GM18520 (cell line): ENCODE results near the gene HSPB1.
"Not testable (repeated sequence)": the region's sequence is repeated elsewhere in the genome, so short reads cannot be mapped to it uniquely, and the experiment has no call there.

Source experiments
- ATAC-seq: cut with Tn5 transposase; IDR thresholded peaks from one replicate; pipeline ENCODE4 v1.9.1; 2021; ENCODE audit not compliant: unreplicated experiment

Gene HSPB1

DNA sequence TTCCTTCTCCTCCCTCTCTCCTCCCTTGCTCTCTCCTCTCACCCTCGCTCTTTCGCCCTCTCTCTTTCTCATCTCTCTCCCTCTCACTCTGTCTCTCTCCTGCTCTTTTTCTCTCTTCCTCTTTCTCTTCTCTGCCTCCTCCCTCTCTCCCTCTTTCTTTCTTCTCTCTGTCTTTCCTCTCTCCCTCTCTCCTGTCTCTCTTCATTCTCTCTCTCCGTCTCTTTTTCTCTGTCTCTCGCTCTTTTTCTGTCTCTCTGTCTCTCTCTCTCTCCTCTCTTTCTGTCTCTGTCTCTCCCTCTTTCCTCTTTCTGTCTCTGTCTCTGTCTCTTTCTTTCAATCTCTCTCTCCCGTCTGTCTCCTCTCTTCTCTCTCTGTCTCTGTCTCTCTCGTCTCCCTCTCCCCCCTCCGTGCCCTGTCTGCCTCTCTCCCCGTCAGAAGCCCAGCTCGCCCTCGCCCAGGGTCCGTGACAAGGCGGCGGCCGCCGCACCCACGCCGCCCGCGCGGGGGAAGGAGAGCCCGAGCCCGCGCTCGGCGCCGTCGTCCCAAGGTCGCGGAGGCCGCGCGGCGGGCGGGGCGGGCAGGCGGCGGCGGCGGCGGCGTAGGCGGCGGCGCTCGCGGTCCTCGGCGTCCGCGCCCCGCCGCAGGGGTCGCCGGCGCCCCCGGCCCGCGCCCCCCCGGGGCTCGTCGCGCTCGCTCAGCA, 21.3 kb upstream of the HSPB1 start:
- no peak for ATAC-seq

DNA sequence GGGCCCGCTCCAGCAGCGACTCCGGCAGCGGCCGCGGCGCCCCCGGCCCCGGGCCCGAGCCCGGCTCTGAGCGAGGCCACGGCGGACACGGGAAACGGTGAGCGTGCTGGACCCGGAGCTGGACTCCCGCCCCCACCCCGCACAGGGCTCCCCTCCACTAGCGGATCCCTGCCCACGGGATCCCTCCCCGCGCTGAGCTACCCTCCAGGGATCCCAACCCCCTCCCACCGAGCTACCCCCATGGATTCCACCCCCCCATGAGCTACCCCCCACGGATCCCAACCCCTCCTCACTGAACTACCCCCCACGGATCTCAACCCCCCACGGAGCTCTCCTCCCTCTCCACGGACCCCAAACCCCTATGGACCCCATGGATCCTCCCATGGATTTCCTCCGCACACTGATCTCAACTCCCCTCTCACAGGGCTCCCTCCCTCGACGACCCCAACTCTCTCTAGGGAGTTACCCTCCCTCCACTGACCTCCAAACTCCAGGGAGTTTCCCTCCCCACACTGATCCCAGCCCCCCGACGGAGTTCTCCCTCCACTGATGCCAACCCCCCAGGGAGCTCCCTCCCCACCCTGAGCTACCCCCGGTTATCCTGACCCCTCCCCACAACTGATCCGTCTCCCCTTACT, 20.6 kb upstream of the HSPB1 start:
- ATAC-seq = no peak

DNA sequence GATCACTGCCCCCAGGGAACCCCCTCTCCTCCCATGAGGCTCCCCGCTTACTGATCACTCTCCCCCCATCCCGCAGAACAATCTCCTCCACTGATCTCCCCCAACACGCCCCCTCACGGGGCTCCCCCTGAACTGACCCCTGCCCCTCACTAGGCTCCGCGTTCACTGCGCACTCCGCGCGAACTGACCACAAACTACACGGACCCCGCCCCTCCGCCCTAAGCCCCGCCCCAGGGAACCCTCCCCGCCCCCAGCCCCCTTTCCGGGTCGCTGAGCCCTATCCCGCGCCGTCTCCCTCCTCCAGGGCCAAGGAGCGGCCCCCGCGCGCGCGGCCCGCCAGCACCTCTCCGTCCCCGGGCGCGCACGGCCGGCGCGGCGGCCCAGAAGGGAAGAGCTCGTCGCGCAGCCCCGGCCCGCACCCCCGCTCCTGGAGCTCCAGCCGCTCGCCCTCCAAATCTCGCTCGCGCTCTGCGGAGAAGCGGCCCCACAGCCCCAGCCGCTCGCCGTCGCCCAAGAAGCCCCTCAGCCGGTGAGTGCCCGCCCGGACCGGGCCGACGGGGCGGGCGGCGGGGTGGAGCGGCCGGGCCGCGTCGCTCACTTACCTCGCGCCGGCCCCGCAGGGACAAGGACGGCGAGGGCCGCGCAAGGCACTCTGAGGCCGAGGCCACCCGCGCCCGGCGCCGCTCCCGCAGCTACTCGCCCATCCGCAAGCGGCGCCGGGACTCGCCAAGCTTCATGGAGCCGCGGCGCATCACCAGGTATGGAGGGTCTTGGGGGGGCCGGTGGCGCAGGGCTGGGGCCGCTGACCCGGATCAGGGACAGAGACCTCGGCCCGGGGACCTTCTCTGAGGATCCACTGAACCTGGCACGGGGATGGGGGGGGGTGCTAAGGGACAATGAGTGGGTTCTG, 19.9 kb upstream of the HSPB1 start:
- no peak for ATAC-seq

DNA sequence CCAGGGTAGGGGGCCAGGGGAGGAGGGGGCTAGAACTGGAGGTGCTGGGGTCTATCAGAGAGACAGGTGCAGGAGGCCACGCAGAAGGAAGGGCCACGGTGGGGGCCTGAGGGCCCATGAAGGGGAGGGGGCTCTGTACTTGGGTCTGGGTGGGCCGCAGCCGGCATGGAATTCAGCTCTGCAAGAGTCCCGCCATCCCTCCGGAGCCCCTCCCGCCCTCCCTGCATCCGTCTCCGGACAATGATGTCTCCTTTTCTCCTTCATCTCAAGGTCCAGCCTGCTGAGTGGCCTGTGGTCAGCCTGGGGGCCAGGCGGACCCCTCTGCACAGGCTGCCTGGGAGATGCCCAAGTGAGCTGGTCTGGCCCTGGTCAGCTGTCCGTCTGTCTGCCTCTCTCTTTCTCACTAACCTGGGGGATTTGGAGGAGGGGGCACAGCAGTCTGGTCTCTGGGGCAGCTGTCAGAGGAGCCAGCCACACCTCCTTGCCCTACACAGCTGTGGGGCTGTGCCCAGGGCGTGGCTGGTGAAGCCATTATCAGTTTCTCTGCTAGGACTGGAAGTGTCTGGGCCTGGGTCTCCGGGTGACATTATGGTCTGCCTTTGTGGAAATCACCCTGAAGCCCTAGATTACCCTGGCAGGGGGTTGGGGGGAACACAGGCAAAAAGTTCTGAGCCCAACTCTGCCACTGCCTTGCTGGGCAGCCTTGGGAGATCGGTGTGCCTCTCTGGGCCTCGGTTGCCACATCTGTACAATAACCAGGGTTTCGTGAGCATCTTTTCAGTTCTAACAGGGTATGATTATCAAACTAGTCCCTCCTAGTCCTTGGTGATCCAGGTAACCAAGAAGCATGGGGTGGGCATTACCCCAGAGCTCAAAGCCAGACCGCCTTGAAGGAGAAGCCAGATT, 19.0 kb upstream of the HSPB1 start:
- ATAC-seq = no peak

DNA sequence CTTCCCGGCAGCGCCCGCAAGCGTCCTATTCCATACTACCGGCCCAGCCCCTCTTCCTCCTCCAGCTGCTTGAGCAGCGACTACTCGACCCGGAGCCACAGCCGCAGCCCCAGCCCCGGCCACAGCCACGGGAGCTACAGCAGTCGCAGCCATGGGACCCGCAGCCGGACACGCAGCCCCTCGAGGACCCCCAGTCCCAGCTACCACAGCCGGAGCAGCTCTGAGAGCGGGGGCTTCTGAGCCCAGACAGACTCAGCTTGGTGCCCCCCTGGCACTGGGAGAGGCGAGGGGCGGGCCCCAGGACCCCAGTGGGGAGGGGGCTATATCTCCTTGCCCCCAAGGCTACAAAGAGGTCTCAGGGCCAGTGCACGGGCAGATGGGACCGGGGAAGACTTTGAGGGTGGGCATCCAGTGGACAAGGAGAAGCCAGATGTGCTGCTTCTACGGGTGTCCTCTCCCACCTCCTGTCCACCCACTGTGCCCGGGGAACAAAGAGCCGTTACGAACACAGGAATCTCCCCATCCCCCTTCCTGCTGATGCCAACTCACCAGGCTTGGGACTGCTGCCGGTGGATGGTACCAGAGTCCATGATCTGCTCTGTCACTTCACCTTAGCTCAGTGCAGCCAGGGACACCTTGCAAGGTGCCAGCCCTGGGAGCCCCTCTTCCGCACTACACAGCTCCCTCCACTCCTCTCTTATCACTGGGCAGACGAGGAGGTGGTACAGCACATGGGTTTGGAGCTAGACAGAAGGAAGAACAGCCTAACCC, 16.7 kb upstream of the HSPB1 start:
- no peak for ATAC-seq

DNA sequence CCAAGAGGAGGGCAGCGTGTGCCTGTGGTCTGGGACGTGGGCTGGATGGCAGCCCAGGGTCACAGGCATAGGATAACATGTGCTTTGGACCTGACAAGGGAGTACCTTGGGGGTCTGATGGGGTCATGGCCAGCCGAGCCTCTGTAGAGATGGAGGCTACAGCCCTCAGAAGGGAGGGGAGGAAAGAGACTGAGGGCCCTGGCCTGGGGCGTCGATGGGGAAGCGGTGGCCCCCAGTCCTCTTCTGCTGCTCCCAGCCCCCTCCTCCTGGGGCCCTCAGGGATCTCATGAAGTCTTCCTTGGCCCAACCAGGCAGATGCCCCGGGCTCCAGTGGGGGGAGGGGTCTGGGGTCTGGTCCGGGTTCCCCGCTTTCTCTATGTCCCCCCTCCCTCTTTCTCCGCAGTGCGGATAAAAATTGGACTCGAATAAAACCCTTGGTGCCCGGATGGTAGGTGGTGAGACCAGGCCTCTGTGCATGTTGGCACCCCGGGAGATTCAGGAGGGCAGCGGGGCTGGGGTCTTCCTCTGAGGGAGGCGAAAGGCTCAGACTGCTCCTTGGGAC, 15.6 kb upstream of the HSPB1 start:
- ATAC-seq = no peak

DNA sequence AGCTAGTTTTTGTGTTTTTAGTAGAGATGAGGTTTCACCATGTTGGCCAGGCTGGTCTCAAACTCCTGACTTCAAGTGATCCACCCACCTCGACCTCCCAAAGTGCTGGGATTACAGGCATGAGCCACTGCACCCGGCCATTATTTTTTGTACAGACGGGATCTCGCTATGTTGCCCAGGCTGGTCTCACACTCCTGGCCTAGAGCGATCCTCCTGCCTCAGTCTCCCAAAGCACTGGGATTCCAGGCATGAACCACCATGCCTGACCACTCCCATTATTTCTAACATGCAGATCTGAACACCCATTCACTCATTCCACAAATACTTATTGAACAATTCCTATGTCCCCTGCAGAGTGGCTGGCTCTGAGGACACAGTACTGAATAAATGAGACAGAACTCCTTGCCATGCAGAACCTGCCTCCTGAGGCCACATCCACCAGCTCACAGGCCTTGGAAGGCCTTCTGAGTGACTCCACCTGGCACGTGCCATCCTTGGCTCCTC, 11.6 kb upstream of the HSPB1 start:
- not testable (repeated sequence) for ATAC-seq

DNA sequence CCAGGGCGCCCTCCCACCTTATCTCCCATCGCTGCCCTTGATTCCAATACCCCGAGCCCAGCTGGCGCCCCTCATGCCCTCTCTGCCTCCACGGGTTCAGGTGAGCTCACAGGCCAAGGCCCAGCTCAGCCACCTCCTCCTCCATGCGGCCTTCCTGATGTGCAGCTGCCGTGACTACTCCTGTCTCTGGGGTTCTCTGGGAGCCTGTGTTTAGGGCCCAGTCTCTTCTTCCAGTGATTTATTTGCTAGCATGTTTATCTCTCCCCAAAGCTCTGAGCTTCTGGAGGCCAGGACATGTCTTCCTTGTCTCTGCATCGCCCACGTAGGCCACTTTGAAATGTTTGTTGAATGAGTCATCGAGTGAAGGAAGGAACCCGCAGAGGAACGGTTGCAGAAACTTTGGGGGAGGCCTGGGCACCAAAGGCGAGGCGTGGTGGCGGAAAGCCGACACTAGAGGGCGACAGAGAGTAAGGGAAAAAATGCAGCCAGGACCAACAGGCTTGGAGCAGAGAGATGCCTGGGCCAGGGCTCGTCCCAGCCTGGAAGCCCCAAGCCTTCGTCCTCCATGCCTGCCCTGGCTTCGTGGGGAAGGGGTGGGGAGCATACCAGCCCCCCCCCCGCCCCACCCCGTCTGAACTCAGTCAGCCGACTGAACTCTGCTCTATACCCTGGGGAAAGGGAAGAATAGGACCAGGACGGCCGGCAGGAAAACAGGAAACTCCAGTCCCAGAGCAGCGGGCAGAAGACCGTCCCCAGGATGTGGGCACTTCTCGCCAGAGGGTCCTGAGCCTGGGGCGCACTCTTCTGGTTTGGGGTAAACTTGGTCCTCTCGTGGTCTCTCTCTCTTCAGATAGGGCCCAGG, 10.9 kb upstream of the HSPB1 start:
- ATAC-seq = no peak

DNA sequence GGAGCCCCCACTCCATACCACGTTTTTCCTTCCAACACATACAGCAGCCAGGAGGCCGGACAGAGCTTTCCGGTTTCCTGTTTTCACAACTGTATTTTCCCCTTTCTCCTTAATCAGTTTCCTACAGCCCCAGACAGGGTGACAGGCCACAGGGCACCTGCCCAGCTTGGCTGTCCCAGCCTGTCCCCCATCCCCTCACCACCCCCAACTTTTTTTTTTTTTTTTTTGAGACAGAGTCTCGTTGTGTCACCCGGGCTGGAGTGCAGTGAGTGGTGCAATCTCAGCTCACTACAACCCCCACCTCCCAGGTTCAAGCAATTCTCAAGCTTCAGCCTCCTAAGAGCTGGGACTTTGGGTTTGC, 10.3 kb upstream of the HSPB1 start:
- ATAC-seq = no peak

DNA sequence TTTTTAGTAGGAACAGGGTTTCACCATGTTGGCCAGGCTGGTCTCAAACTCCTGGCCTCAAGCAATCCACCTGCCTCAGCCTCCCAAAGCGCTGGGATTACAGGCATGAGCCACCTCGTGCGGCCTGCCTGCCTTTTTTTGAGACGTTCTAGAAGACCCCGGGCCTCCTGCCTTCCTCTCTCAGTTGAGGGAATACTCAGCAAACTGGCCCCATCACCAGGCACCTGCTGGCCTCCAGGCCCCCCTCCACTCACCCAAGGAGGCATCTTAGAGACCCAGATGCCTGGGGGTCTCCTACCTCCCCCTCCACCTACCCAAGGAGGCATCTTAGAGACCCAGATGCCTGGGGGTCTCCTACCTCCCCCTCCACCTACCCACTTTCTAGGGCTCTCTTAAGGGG, 9.6 kb upstream of the HSPB1 start:
- ATAC-seq = not testable (repeated sequence)

DNA sequence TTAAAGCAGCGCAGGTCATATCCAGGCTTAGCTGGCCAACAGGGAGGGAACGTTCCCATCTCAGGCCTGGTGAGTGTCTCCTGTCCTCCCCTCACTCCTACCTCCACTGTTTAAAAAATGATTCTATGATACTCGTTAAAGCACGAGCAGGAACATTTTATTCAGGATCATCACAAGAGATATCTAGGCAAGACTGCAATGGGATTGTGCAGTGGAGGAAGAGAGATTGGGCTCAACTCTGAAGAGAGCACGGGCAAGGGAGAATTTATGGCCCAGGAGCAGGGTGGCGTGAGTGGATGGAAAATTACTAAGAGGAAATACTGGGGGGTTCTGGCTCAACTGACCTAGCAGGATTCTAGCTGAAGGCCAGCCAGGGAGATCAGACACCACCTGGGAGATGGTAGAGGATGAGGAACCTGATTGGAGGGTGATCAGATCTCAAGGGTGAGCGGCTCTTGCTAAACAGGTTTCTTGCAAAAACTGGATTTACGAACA, 9.0 kb upstream of the HSPB1 start:
- no peak for ATAC-seq

DNA sequence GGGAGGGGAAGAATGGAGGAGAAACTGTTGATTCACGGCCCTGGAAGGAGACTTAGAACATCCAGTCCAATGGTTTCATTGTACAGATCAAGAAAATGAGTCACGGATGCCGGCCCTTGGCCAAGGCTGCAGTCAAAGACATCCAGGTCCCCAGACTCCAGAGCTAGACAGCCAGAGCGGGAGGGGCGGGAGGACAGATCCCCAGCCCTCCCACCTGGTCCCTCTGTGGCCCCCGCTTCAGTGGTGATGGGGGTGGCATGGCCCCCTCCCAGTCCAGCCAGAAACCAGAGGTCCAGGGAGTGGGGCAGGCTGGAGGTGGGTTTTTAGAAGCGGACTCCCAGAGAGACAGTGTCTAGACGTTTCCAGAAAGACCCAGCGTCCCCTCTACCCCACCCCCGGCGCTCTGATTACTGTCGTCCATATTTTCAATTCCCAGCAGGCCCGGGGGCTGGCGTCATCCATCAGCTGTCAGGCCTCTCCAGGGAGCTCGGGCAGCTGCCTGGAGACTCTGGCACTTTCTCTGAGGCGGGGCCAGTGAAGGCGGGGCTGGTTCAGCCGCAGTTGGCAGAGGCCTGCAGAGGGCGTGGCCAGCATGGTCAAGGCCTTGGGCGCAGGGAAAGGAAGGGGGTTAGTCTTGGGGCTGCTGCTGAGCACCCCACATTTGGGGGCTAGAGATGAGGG, 8.0 kb upstream of the HSPB1 start:
- no peak for ATAC-seq

DNA sequence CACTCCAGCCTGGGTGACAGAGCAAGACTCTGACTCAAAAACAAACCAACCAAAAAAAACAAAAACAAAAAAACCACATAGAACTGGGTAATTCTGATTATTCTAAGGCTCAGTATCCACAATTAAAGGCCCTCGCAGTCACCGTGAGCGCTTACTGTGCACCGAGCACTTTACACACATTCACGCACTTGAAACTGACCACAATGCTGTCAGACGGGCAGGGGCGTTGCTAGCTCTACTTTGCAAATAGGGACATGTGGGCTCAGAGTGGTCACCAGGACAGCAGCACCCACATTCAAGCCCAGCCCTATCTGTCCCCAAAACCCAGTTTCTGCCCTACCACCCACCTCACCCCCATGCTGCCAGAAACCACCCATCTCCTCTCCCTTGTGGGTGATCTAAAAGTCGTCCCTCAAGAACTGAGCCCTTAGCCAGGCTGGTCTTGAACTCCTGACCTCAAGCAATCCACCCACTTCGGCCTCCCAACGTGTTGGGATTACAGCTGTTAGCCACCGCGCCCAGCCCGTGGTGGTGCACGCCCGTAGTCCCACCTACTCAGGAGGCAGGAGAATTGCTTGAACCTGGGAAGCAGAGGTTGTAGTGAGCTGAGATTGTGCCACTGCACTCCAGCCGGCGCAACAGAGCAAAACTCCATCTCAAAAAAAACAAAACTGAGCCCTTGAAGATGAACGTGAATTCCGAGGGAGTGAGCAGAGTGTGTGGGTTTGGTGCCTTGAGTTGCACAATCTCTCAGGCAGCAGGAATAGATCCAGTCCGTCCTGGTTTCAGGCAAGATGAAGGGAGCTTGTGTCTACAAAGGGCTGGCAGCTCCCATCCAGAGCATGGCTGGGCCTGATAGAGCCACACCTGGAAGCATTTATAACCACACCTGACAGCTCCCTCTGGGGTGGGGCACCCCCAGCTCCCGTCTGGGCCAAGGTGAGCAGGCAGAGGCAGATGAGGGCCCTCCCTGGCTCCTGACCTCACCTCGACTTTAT, 5.4 kb upstream of the HSPB1 start:
- ATAC-seq = no peak

DNA sequence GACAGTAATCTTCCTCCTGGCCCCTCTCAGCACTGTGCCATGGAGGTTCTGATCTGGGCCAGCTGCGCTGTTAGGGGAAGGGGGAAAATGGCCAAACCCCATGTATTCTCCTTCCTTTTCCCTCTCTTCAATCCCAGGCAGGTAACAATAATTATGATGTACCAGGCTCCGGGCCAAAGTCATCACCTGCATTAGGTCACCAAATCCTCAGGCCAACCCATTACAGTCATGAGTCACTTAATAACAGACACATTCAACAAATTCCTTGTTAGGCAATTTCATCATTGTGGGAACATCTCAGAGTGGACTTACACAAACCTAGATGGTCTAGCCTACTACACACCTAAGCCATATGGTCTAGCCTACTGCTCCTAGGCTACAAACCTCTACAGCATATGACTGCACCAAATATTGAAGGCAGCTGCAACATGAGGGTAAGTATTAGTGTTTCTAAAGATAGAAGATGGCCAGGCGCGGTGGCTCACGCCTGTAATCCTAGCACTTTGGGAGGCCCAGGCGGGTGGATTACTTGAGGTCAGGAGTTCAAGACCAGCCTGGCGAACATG, 2.2 kb upstream of the HSPB1 start:
- no peak for ATAC-seq

DNA sequence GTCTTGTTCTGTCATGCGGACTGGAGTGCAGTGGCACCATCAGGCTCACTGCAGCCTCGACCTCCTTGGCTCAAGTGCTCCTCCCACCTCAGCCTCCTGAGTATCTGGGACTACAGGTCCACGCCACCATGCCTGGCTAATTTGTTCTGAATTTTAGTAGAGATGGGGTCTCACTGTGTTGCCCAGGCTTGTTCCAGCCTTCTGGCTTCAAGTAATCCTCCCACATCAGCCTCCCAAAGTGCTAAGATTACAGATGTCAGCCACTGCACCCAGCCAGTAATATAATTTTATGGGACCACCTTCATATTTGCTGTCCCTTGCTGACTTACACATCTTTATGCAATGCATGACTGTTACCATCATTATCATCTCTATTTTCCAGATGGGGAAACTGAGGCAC, 1.5 kb upstream of the HSPB1 start:
- ATAC-seq = no peak
